Endothelial cell of umbilical vein (primary cell): ENCODE data around the gene TP73. TPM values are rescaled to one million over a fixed set of nuclear protein-coding genes. Genes with fewer than 3 reads are reported as not detected.

Source experiments
- BruUV-seq: library from RNA; stranded (reverse); fragments of 400-500 nt; replicated peaks from 2 replicates; lab custom pipeline; 2021; lab: Mats Ljungman, UMichigan
- CTCF ChIA-PET: fragments of 300-600, 350-600 bp; sonication (Branson Sonifier 250); formaldehyde crosslinking; loops from one replicate; lab custom pipeline; 2021; ENCODE audit warnings: antibody characterized with exemption, inconsistent platforms; lab: Charles Lee
- POLR2A ChIA-PET: fragments of 300-600, 350-600 bp; sonication (Branson Sonifier 250); formaldehyde crosslinking; loops from one replicate; lab custom pipeline; 2021; ENCODE audit warnings: antibody characterized with exemption, inconsistent platforms; lab: Charles Lee
- DNase-seq: peaks from one replicate; pipeline ENCODE4 v3.0.0-alpha.2; 2011; ENCODE audit warnings: low read depth, low spot score
- FAIRE-seq: peaks from 2 replicates; lab custom pipeline; 2011; peaks lifted over from hg19 to GRCh38; lab: Jason Lieb, UNC
- H2AFZ ChIP-seq: 2 replicates; pipeline ENCODE4 v1.6.0; 2012; ENCODE audit warnings: low read depth, low read length, control low read depth, inconsistent platforms
- H3K27ac ChIP-seq: 2 replicates; pipeline ENCODE4 v1.5.1; 2011; ENCODE audit warnings: low read depth, mild to moderate bottlenecking, control low read depth, low read length, moderate library complexity; ENCODE audit not compliant: insufficient read depth
- H3K27me3 ChIP-seq, 2 experiments: 2 replicates each; pipeline versions ENCODE4 v1.6.0 to v1.6.1; 2011; ENCODE audit warnings: low read length in 2 of 2, mixed read lengths in 1 of 2; ENCODE audit not compliant: control insufficient read depth in 2 of 2, insufficient read depth in 2 of 2
- H3K36me3 ChIP-seq, 2 experiments: 2 replicates in 1 of 2; 3 replicates in 1 of 2; pipeline ENCODE4 v1.5.1; 2011; ENCODE audit warnings: low read length in 2 of 2, mild to moderate bottlenecking in 1 of 2, moderate library complexity in 1 of 2; ENCODE audit not compliant: control insufficient read depth in 2 of 2, insufficient read depth in 2 of 2; ENCODE audit errors: extremely low read depth in 1 of 2
- H3K4me1 ChIP-seq: 3 replicates; pipeline ENCODE4 v1.5.1; 2011; ENCODE audit warnings: mild to moderate bottlenecking, low read length; ENCODE audit not compliant: control insufficient read depth, insufficient read depth; ENCODE audit errors: extremely low read depth
- H3K4me2 ChIP-seq: 2 replicates; pipeline ENCODE4 v1.6.1; 2011; ENCODE audit warnings: low read length, control low read depth, mixed read lengths; ENCODE audit not compliant: insufficient read depth
- H3K4me3 ChIP-seq, 3 experiments: fragments of 200-600 bp in 1 of 3; sonication (generic), shearing (Covaris generic) in 1 of 3; replicated peaks in 1 of 3; 2 replicates each; pipeline ENCODE4 v1.5.1; 2011 to 2016; ENCODE audit warnings: control low read depth in 3 of 3, low read length in 3 of 3, mild to moderate bottlenecking in 2 of 3, inconsistent platforms in 1 of 3, low read depth in 1 of 3, moderate library complexity in 1 of 3; ENCODE audit not compliant: insufficient read depth in 1 of 3
- H3K79me2 ChIP-seq: 2 replicates; pipeline ENCODE4 v1.6.0; 2012; ENCODE audit warnings: low read length, inconsistent platforms; ENCODE audit not compliant: control insufficient read depth, insufficient read depth
- H3K9ac ChIP-seq: replicated peaks from 2 replicates; pipeline ENCODE3; 2011; ENCODE audit warnings: low read length, control low read depth; ENCODE audit not compliant: insufficient read depth; ENCODE audit errors: extremely low read depth
- H3K9me1 ChIP-seq: replicated peaks from 3 replicates; pipeline ENCODE4 v1.6.0; 2011; ENCODE audit warnings: mild to moderate bottlenecking, low read length; ENCODE audit not compliant: control insufficient read depth, insufficient read depth; ENCODE audit errors: extremely low read depth
- H3K9me3 ChIP-seq: replicated peaks from 2 replicates; pipeline ENCODE4 v1.5.1; 2012; ENCODE audit warnings: low read length, inconsistent platforms; ENCODE audit not compliant: control insufficient read depth, insufficient read depth
- H4K20me1 ChIP-seq: replicated peaks from 2 replicates; pipeline ENCODE3; 2011; ENCODE audit warnings: mild to moderate bottlenecking, low read length; ENCODE audit not compliant: control insufficient read depth, insufficient read depth; ENCODE audit errors: extremely low read depth
- EZH2 ChIP-seq: IDR thresholded peaks from 2 replicates; pipeline ENCODE4 v1.6.1; 2012; ENCODE audit warnings: borderline replicate concordance, low read depth, mild to moderate bottlenecking, moderate library complexity, low read length, inconsistent platforms; ENCODE audit not compliant: severe bottlenecking
- FOS ChIP-seq: IDR thresholded peaks from 2 replicates; pipeline ENCODE4 v1.6.1; 2011; ENCODE audit warnings: mild to moderate bottlenecking, low read length, moderate library complexity, borderline replicate concordance; ENCODE audit not compliant: insufficient read depth
- GATA2 ChIP-seq: IDR thresholded peaks from 2 replicates; pipeline ENCODE4 v1.7.0; 2011; ENCODE audit warnings: low read depth, mild to moderate bottlenecking, moderate library complexity, mixed read lengths, low read length; ENCODE audit not compliant: insufficient read length, insufficient read depth
- JUN ChIP-seq: IDR thresholded peaks from 2 replicates; pipeline ENCODE4 v1.6.1; 2011; ENCODE audit warnings: borderline replicate concordance, low read depth; ENCODE audit not compliant: insufficient read length, insufficient read depth
- MYC ChIP-seq: IDR thresholded peaks from one replicate; pipeline ENCODE4 v1.6.1; 2011; ENCODE audit warnings: mild to moderate bottlenecking, low read depth, low read length
- POLR2A ChIP-seq: IDR thresholded peaks from 2 replicates; pipeline ENCODE4 v1.6.1; 2012; ENCODE audit warnings: low read depth, mild to moderate bottlenecking, control low read depth, low read length
- POLR2AphosphoS5 ChIP-seq: IDR thresholded peaks from 2 replicates; pipeline ENCODE4 v1.6.1; 2012; ENCODE audit warnings: low read depth, mild to moderate bottlenecking, control low read depth, low read length, moderate library complexity; ENCODE audit not compliant: insufficient read depth
- dilution Hi-C: fragments of 300-500 bp; cut with MboI; formaldehyde crosslinking; loops from one replicate; pipeline ENCODE4 v1.15.0; 2019; ENCODE audit warnings: low sequenced_read_pairs; ENCODE audit not compliant: extremely low pct_ligation_motif_present
- intact Hi-C: fragments of 100-400 bp; cut with micrococcal nuclease; formaldehyde crosslinking; loops from one replicate; pipeline ENCODE4 v1.10.0; 2022
- polyA plus RNA-seq, 4 experiments: library from polyadenylated mRNA; depleted of rRNA in 3 of 4; stranded (reverse) in 3 of 4; unstranded in 1 of 4; fragments of >200 nt; gene quantifications; 2 replicates each; pipeline versions ENCODE4 v1.2.1 to v1.2.3, GENCODE V29; 2011 to 2012; ENCODE audit warnings: missing spikeins in 1 of 4
- total RNA-seq: library from RNA; stranded (reverse); gene quantifications from 2 replicates; pipeline ENCODE4 v1.2.3, GENCODE V29; 2021
- TF ChIP-seq, protein P1 (sequence below): IDR thresholded peaks from 2 replicates; pipeline ENCODE4 v1.6.1; 2011; ENCODE audit not compliant: insufficient read depth, insufficient read length
- TF ChIP-seq, protein P2 (sequence below), 2 donors: IDR thresholded peaks; 1 replicate in 1 of 2; 2 replicates in 1 of 2; pipeline ENCODE4 v1.5.1; 2011; ENCODE audit warnings: low read length in 2 of 2, mild to moderate bottlenecking in 2 of 2, moderate library complexity in 2 of 2, control low read depth in 1 of 2, inconsistent platforms in 1 of 2, low read depth in 1 of 2; ENCODE audit not compliant: insufficient read depth in 1 of 2; ENCODE audit errors: extremely low read depth in 1 of 2

Gene TP73
- total and polyA plus RNA-seq, 2 donors (not counting 3 experiments of a cell fraction or from before 2014, with no cell fraction given): 0.03 to 0.15 TPM

DNA sequence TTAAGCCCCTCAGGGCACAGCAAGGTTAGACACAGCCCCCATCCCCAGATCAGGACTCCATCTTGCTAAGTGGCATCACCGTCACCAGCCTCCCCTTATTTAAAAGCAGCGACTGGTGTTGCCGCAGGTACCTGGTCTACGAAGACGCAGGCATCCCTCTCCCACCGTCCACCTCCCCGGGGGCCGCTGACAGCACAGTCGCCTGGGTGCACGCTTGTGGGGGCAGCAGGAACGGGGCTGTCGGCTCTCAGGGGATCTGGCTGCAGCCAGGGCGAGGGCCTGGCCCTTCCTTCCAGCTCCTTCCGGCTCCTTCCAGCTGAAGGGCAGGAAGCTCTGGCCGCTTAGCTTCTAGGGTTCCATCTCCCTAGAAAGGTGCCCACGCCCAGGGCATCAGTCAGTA, 82.3 kb downstream of the TP73 start:
- no TSS peak for BruUV-seq
- FAIRE-seq (no peak), DNase-seq (no peak)
- Histone ChIP-seq H3K9ac (no peak overlapping the region), H3K27ac (no peak overlapping the region), H3K9me3 (no peaks in the 10 kb centered on the region), H2AFZ (no peak overlapping the region), H4K20me1 (no peaks in the 10 kb centered on the region), H3K9me1 (no peaks in the 10 kb centered on the region), H3K79me2 (no peaks in the 10 kb centered on the region), H3K4me2 (no peak overlapping the region), H3K36me3 (peaks cover 4 to 12% of the 10 kb centered on the region in 2 experiments), H3K27me3 (no peaks in the 10 kb centered on the region), H3K4me1 (no peaks in the 10 kb centered on the region), H3K4me3 (no peak overlapping the region)
- POLR2A ChIA-PET: no interaction called here
- CTCF ChIA-PET: interaction anchor here (0.8 to 3.5 kb wide), 3 partner anchors 10 to 282 kb away, joined by 3 to 25 read pairs (median 3); no protein-coding TSS in a partner anchor
- intact Hi-C loops (no loop called here), dilution Hi-C loops (no loop called here)
- TF ChIP-seq JUN (no peak), POLR2AphosphoS5 (no peak), MYC (no peak), EZH2 (no peak), FOS (no peak), GATA2 (no peak), POLR2A (no peak)
- TF ChIP-seq, protein P1, sequence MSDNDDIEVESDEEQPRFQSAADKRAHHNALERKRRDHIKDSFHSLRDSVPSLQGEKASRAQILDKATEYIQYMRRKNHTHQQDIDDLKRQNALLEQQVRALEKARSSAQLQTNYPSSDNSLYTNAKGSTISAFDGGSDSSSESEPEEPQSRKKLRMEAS: no peak
- TF ChIP-seq, protein P2, sequence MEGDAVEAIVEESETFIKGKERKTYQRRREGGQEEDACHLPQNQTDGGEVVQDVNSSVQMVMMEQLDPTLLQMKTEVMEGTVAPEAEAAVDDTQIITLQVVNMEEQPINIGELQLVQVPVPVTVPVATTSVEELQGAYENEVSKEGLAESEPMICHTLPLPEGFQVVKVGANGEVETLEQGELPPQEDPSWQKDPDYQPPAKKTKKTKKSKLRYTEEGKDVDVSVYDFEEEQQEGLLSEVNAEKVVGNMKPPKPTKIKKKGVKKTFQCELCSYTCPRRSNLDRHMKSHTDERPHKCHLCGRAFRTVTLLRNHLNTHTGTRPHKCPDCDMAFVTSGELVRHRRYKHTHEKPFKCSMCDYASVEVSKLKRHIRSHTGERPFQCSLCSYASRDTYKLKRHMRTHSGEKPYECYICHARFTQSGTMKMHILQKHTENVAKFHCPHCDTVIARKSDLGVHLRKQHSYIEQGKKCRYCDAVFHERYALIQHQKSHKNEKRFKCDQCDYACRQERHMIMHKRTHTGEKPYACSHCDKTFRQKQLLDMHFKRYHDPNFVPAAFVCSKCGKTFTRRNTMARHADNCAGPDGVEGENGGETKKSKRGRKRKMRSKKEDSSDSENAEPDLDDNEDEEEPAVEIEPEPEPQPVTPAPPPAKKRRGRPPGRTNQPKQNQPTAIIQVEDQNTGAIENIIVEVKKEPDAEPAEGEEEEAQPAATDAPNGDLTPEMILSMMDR (IDR thresholded peaks at IDR 0.05; ENCODE audit: extremely low read depth in 1 of 2, insufficient read depth in 1 of 2, low read depth in 1 of 2, low read length in 2 of 2): no peak
